HG03039 (cell line): ENCODE data around the gene CFAP46.

Experiments used
- ATAC-seq: cut with Tn5 transposase; IDR thresholded peaks from one replicate; pipeline ENCODE4 v1.9.1; 2021; ENCODE audit warnings: mild to moderate bottlenecking, moderate library complexity; ENCODE audit not compliant: unreplicated experiment

The CFAP46 gene

GRCh38 chr10:132916421-132916841 lies 25.9 kb downstream of the CFAP46 start:
- ATAC-seq, result no peak

DNA sequence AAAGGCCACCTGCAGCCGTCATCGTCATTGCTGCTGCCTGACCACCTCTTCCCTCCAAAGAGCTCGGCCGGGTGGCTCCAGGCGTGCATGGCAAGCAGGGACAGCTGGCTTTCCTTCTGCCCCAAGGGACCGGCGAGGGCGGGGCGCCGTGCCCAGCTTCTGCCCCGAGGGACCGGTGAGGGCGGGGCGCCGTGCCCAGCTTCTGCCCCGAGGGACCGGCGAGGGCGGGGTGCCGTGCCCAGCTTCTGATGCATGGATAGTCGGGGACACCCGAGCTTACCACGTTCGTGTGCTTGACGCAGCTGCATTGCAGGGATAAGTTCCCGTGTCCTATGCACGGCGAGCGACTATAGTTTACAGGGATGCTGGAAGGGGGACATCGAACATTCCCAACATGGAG lies 27.0 kb downstream of the CFAP46 start:
- ATAC-seq, result no peak

GRCh38 chr10:132914732-132915131 lies 27.6 kb downstream of the CFAP46 start:
- no peak for ATAC-seq

- no peak for ATAC-seq
These were observed 28.7 kb downstream of the CFAP46 start for GRCh38 chr10:132913559-132914115.

- ATAC-seq, result no peak
These were observed 29.4 kb downstream of the CFAP46 start for GRCh38 chr10:132912713-132913558.

- no peak for ATAC-seq
These were observed 30.1 kb downstream of the CFAP46 start for GRCh38 chr10:132912225-132912712.

- no peak for ATAC-seq
These were observed 30.6 kb downstream of the CFAP46 start for GRCh38 chr10:132911786-132912097.

- no peak for ATAC-seq
These were observed 31.2 kb downstream of the CFAP46 start for GRCh38 chr10:132910901-132911785.

GRCh38 chr10:132910186-132910880 lies 32.0 kb downstream of the CFAP46 start:
- ATAC-seq, result no peak

- ATAC-seq, result no peak
These were observed 32.8 kb downstream of the CFAP46 start for GRCh38 chr10:132909491-132910071.

GRCh38 chr10:132908621-132909295 lies 33.6 kb downstream of the CFAP46 start:
- ATAC-seq, result no peak

GRCh38 chr10:132907821-132908620 lies 34.3 kb downstream of the CFAP46 start:
- ATAC-seq, result no peak

DNA sequence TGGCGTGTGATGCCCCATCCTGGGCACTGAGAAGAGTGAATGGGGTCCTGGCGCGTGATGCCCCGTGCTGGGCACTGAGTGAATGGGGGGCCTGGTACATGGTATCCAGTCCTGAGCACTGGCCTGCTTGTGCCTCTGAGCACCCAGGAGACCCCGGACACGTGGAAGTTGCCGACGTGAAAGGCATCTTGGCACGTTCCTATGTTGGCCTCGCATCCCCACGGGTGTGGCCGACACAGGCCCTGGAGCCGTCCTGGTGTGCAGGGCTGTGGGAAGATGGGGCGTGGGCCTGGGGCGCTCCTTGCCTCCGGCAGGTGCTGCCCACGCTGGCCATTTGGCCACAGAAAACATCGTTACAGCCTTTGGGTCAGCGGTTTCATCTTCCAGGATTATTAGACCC lies 35.5 kb downstream of the CFAP46 start:
- no peak for ATAC-seq

- ATAC-seq, result no peak
These were observed 36.3 kb downstream of the CFAP46 start for GRCh38 chr10:132906106-132906505.

- no peak for ATAC-seq
These were observed 36.7 kb downstream of the CFAP46 start for GRCh38 chr10:132905661-132906060.

DNA sequence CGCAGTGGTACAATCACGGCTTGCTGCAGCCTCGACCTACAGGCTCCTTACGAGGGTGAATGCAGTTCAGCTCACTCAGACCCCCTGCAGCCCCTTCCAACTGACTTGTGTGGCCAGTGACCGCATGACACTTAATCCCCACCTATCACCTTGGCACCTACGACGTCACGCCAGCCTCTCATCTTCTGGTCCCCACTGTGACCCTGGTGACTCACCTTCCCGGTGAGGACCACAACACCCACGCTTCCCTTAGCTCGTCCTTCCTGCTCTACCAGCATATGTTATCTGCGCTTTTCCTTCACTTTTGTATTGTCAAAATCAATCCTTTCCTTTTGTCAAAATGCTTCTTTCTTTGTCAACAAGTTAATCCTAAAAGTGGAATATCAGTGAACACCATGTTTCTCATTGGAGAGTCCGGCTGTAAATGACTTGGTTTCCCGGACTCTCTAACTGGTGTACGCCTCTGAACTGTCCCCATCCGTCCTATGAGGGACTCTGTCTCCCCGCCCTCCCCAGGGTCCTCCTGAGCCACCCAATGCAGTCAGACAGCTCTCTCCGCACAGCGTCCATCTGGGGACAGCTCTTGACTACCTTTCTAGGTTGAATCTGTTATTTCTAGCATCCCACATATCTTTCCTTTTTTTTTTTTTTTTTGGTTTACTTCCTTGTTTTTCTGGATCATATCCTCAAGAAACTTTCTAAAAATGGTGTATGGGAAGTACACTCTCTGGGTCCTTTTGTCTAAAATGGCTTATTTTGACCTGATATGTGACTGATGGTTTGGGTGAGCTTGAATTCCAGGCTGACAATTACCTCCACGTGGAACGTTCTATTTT lies 37.3 kb downstream of the CFAP46 start:
- no peak for ATAC-seq

- ATAC-seq, result no peak
These were observed 38.1 kb downstream of the CFAP46 start for GRCh38 chr10:132904181-132904813.
